OCI-LY3 (cell line): ENCODE measurements around the gene FTCDNL1.

Experiments used
- CTCF ChIP-seq: fragments of 200-600, 300-600 bp; sonication (generic); IDR thresholded peaks from 2 replicates; pipeline ENCODE4 v1.5.1; 2014; ENCODE audit warnings: antibody characterized with exemption, low read length, low read depth
- EZH2phosphoT487 ChIP-seq: fragments of 200-600 bp; shearing (Covaris generic); IDR thresholded peaks from 2 replicates; pipeline ENCODE4 v1.6.1; 2018; ENCODE audit warnings: antibody characterized with exemption, mixed run types, low read depth

DNA sequence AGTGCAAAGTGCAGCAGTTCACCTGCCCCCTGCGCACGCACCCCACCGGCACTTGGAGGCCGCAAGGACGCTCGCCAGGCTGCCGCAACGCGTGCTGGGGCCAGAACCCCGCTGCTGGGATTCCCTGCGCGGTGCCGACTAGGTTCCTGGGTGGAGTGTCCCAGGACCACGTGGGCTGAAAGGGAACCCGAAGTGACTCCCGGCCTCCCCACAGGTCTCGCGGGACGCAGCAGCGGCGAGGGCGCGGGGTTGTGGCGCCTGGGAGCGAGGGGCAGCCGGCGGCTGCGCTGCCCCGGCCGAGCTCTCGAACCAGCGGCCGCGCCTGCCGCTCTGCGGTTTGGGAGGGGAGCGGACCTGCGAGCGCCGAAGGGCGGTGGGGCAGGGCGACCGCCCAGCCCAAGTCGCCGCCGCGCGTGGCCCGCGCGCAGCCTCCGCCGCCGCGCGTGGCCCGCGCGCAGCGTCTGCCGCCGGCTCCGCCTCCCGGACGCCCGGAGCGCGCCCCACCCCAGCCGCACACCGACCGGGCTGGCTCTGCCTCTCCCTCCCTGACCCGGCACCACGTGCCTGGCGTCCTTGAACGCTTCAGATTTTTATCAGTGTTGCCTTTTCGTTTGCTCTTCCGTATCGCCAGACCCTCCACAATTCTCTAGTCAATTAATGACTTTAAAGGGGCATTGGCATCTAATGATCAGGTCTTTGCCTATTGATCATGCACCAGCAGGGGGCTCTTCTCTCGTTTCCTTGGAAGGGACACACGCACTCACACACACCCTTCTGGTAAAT lies at the start of gene FTCDNL1:
- TF ChIP-seq CTCF, result peak; percentile 74
- no peak for TF ChIP-seq EZH2phosphoT487
